AG08395 (cell line): ENCODE results near the gene RBMS2.
A peak's percentile ranks its signal among the peaks of the same experiment; 100 is the strongest.
"Not testable (repeated sequence)": the region's sequence is repeated elsewhere in the genome, so short reads cannot be mapped to it uniquely, and the experiment has no call there.

Experiments used
- DNase-seq: peaks from one replicate; pipeline ENCODE4 v3.0.0; 2012; ENCODE audit warnings: mixed read lengths, low spot score

RBMS2 gene, protein sequence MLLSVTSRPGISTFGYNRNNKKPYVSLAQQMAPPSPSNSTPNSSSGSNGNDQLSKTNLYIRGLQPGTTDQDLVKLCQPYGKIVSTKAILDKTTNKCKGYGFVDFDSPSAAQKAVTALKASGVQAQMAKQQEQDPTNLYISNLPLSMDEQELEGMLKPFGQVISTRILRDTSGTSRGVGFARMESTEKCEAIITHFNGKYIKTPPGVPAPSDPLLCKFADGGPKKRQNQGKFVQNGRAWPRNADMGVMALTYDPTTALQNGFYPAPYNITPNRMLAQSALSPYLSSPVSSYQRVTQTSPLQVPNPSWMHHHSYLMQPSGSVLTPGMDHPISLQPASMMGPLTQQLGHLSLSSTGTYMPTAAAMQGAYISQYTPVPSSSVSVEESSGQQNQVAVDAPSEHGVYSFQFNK

DNA sequence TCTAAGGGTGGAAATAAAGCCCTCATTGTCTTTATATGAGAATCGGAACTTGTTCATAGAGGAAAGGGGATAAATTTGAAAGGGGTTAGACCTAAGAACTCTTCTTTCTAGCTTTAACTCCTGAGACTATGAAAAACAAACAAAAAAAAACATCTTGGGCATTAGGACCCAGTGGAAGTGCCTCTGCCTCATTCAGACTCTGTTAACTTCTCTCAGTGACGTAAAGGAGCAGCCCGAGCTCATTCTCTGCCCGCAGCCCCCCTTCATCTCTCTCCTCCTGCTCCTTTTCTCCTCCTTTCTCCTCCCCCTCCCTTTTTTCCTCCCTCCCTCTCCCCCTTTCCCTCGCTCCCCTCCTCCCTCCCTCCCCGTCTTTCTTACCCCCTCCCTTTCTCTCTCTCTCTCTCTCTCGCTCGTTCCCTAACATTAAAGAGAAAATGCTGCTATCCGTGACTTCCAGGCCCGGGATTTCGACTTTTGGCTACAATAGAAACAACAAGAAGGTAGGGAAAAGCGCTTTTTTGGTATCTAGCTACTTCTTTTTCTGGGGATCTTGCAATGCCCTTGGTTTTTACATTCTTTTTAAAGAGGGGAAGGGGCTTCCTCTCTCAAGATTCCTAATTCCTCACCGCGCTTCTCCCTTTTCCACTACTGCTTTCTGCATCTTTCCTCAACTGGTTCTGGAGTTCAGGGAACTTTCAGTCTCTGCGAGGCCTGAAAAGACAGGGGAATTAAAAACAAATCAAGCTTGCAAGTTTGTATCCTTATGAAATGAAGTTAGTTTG is at the start of gene RBMS2:
RBMS2 (plus strand) TSS at position 231 of the 782 bp plus-strand sequence; CDS start at position 435, 204 bp downstream.
- DNase-seq = peak; percentile 83

DNA sequence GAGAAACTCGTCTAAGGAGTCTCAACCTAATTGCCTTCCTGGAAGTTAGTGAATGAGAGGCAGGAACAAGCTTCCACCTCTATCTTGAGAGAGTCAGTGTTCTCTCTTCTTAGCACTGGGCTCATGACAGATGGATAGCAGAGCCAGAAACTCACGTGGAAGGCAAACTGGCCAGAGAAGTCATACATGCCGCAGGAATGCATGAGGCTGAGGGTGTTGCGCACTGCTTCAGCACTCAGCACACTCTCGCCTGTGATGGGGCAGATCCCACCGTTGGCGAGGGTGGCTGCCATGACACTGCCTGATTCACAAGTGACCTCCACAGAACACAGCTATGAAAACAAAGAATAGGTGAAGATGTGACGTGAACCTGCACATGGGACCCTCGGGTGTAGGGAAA is 47.2 kb upstream of the RBMS2 start:
- DNase-seq = no peak

DNA sequence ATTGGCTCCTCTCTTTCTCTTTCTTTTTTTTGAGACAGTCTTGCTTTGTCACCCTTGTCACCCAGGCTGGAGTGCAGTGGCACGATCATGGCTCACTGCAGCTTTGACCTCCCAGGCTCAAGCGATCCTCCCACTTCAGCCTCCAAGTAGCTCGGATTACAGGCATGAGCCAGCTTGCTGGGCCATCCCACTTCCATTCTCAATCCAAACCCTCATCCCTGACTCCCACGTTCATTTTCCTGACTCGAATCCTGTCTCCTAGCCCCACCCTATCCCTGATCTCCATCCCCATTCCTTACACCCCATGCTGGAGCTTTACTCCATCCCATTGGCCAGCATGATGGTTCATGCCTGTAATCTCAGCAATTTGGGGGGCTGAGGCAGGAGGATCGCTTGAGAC is 45.5 kb upstream of the RBMS2 start:
- DNase-seq = no peak

DNA sequence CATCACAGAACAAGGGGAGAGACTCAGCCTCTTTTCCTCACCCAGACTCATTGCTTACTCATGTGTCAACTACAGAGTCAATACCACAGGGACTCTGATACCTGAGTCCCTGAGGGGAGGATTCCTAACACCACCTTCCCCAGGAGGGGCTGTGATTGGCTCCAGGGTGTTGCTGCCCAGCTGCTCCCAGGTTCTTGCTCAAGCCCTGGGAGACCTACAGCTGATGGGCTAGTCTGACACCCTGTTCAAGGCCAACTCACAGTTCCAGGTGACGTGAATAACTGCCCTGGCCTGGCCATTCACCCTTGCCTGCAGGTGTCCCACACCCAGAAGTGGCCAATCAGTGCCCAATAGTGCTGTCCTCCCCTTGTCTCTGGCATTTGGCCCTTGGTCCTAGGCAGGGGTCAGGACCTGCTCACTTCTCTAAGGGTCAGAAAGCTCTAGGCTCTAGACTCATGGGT is 44.6 kb upstream of the RBMS2 start:
- no peak for DNase-seq

DNA sequence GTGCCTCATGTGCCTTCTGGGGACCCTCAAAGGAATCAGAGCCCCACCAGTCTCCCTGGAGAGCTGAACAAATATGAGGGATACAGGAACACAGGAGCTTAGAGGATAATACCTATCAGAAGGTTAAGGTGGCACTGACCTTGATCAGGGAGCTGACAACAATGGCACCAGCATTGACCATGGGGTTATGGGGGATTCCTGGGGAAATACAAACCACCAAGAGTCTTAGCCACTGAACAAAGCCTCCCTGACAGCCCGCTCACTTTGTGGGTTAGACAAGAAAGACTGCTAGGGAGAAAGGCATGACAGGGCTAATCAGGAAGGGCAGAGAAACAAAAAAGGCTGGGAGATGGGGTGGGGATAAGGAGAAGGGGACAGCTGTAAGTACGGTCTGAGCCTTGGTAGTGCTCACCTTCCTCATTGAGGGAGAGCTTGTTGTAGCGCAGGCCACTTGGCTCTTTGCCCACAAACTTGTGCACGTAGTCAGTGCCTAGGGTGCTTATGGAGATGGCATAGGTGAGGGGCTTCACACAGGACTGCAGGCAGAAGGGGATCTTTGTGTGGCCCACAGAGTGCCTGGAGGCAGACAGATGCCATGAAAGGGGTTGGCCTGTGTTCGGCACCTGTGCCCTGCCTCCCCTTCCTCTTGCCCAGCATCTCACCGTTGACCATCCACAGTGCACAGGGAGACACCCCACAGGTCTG is 43.9 kb upstream of the RBMS2 start:
- no peak for DNase-seq

DNA sequence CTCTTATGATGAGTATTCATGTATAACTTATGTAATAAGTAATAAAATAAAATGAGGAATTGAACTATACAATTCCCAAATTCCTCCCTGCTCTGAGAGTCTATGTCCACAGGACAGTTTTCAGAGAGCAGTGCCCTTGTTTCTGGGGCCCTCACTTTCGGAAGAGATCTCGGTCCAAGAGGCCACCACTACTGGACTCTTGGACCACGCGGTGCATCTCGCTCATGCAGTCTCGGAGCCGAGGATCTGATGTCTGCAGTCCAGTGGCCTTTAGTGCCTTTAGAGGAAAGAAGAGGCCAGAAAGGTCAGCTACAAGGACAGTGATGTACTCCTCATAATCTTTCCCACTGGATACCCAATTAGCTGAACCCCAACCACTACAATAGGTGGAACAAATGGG is 42.0 kb upstream of the RBMS2 start:
- no peak for DNase-seq

DNA sequence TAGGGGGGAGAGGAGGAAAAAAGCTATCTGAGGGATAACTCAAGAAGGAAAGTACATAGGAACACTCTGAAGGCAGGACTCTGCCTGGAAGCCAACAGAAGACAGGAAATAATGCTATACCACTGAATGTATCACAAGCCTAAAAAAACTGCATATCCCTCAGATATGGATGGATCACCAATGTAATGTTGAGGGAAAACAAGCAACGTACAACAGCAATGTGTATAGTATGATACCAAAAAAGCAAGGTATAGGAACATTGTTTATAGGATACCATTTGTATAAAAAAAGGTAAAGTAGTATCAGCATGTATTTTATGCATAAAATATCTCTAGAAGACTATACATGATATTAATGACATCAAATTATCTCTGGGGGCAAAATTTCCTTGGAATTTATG is 37.1 kb upstream of the RBMS2 start:
- no peak for DNase-seq

DNA sequence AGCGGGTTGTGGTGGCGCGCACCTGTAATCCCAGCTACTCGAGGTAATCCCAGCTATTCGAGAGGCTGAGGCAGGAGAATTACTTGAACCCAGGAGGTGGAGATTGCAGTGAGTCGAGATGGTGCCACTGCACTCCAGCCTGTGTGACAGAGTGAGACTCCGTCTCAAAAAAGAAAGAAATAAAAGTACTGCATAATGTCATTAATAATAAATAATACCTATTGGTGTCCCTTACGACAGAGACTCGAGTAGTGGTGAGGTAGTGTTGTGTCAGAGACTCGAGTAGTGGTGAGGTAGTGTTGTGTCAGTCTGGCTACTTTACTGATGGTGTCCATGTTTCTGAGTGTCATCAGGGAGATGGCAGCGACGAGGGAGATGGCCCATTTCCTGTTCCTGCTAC is 34.9 kb upstream of the RBMS2 start:
- DNase-seq = no peak

DNA sequence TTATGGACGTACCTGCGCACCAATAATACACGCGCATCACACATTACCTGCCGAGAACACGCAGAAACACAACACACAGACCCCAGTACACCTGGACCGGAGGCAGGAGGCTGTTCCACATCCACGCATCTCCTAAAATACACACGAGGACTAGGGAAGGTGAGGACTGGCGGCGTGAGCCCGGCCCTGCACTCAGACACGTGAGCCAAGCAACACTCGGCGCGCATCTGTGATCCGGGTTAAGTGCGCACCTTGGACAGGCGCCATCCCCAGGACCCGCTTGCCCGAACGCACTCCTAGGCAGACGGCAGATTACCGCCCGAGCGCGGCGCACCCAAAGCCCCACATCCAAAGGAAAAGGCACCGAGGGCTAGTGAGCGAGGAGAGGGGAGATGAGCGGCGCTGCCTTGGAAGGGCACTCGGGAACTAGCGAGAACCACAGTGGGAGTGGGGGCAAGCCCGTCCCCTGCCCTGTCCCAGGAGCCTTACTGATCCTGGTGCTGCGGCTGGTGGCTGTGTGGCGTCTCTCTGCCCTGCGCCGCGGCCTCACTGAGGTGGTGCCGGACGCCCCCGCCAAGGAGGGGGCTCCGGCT is 34.1 kb upstream of the RBMS2 start:
- DNase-seq = no peak

DNA sequence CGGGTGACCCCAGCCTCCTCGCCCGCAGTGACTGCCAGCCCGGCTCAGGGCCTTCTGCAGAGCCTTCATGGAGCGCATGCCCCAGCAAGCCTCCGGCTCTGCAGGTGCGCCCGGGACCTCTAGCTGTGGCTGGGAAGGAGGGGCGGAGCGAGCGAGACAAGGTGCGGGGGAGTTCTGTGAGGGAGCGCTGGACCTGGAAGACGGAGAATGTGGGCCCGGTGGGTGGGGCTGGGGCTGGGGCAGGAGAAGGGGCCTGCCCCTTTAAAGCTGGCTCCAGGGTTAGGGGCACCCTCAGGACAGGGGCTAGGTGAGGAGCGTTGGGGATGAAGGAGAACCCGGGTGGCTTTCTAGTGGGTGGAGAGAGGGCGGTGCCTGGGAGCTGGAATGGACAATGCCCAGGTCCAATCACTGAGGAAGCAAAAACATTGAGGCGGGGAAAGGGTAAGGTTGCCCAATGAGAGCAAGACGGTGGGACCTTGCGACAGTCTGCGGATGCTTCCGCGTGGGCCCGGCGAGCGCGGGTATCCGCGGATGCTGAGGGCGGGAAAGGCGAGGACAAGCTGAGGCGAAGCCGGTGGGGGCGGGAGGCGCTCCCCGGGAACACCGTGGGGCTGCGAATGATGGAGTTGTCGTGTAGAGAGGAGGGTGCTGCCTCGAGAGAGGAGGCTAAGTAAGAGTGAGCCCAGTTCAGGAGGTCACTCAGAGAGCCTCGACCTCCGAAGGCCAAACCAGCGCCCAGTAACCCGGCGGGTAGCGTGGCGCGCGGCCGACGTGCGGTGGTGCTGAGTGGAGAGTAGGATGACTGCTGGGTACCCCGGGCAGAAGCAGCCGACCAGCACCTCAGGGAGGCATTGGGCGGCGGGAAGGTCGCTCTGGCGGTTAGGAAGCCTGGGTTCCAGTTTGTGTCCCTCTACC is 33.3 kb upstream of the RBMS2 start, which contains the start of gene GLS2:
GLS2 (minus strand) TSS at position 121 of the 915 bp plus-strand sequence; CDS start at position 78, 43 bp downstream.
- peak; percentile 95 for DNase-seq

DNA sequence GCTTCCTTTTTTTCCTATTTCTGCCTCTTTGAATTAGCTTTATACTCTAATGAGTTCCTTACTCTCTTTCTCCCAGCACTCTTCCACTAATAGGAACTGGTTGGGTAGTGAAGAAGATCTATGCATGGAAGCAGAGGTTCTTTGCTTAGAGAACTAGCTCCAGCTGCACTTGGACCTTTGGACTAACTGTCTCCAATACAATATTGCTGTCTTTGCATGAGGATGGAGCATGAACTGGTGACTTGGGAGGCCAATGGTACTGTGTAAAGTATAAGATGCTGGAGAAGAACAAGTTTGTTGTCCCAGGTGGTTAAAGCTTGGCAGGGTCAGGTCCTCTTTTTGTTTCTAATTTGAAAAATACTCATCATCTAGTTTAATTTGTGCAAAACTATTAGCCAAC is 31.3 kb upstream of the RBMS2 start:
- no peak for DNase-seq

DNA sequence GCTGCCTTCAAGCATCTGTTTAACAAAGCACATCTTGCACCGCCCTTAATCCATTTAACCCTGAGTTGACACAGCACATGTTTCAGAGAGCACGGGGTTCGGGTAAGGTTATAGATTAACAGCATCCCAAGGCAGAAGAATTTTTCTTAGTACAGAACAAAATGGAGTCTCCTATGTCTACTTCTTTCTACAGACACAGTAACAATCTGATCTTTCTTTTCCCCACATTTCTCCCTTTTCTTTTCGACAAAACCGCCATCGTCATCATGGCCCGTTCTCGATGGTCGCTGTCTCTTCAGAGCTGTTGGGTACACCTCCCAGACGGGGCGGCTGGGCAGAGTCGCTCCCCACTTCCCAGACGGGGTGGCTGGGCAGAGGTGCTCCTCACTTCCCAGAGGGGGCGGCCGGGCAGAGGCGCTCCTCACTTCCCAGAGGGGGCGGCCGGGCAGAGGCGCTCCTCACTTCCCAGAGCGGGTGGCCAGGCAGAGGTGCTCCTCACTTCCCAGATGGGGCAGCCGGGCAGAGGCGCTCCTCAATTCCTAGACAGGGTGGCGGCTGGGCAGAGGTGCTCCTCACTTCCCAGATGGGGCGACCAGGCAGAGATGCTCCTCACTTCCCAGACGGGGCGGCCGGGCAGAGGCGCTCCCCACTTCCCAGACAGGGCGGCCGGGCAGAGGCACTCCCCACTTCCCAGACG is 28.1 kb upstream of the RBMS2 start:
- DNase-seq = not testable (repeated sequence)

DNA sequence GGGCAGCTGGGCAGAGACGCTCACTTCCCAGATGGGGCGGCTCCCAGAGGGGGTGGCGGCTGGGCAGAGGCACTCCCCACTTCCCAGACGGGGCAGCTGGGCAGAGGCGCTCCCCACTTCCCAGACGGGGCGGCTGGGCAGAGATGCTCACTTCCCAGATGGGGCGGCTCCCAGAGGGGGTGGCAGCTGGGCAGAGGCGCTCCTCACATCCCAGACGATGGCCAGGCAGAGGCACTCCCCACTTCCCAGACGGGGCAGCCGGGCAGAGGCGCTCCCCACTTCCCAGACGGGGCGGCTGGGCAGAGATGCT is 27.6 kb upstream of the RBMS2 start:
- DNase-seq = not testable (repeated sequence)

DNA sequence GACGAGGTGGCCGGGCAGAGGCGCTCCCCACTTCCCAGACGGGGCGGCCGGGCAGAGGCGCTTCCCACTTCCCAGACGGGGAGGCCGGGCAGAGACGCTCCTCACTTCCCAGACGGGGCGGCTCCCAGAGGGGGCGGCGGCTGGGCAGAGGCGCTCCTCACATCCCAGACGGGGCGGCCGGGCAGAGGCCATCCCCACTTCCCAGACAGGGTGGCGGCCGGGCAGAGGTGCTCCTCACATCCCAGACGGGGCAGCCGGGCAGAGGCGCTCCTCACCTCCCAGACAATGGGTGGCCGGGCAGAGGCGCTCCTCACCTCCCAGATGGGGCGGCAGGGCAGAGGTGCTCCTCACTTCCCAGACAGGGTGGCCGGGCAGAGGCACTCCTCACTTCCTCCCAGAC is 27.1 kb upstream of the RBMS2 start:
- not testable (repeated sequence) for DNase-seq

DNA sequence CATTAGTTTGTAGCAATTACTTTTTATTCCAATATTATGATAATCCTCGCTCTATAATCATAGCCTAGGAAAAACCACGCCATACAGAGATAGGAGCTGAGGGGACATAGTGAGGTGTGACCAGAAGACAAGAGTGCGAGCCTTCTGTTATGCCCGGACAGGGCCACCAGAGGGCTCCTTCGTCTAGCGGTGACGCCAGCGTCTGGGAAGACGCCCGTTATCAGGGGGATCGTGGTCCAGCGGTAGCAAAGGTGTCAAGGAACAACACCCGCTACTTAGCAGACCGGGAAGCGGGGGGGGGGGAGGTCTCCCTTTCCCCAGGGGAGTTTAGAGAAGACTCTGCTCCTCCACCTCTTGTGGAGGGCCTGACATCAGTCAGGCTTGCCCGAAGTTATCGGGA is 24.9 kb upstream of the RBMS2 start:
- not testable (repeated sequence) for DNase-seq

DNA sequence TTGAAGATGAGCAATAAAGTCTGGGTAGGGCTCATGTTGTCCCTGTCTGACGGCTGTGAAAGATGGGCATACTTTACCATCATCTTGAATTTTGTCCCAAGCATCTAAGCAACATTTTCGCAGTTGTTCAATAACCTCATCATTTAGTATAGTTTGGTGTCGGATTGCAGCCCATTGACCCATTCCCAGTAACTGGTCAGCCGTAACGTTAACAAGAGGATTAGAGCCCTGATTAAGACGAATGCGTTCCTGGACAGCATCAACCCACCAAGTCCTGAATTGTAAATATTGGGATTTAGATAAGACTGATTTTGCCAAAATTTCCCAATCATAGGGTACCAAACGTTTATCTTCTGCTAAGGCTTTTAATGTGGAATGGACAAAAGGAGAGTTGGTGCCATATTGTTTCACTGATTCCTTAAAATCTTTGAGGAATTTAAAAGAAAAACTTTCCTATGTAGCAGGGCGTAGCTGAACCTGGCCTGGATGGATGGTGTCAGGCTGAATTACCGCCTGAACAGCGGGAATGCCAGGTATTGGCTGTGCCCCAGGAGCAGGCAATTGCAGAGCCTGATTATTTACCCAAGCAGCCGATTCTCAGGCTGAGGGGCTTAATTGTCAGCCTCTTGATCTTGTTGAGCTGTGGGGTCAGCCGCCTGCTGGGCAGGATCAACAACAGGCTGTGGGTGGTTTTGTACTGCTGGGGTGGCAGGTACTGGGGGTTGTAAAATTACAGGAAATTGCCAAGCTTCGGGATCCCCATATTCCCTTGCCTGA is 23.3 kb upstream of the RBMS2 start:
- not testable (repeated sequence) for DNase-seq

DNA sequence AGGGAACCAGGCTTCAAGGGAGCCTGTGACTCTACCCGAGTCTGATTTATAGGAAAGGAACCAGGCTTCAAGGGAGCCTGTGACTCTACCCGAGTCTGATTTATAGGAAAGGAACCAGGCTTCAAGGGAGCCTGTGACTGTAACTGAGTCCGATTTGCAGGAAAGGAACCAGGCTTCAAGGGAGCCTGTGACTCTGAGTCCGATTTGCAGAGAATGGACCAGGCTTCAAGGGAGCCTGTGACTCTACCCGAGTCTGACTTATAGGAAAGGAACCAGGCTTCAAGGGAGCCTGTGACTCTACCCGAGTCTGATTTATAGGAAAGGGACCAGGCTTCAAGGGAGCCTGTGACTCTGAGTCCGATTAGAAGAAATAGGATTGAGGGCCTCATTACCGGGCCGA is 22.2 kb upstream of the RBMS2 start:
- not testable (repeated sequence) for DNase-seq

DNA sequence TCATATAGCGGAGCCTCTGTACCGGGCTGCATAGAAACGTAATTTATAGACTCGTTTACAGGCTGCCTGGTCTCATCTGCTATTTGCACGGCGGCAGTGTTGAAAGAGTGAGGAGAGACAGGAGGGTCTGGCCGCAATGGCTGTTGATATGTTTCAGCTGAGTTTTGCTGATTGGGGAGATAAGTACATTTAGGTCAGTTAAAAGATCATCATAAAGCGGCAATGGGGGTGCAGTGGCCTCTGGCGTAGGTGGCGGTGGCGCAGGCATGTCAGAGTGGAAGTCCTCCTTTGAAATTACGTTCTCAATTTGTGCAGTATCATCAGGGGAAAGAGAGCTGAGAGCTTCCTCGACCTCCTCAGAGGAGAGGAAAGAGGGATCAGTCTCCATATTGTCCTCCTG is 21.7 kb upstream of the RBMS2 start:
- not testable (repeated sequence) for DNase-seq

DNA sequence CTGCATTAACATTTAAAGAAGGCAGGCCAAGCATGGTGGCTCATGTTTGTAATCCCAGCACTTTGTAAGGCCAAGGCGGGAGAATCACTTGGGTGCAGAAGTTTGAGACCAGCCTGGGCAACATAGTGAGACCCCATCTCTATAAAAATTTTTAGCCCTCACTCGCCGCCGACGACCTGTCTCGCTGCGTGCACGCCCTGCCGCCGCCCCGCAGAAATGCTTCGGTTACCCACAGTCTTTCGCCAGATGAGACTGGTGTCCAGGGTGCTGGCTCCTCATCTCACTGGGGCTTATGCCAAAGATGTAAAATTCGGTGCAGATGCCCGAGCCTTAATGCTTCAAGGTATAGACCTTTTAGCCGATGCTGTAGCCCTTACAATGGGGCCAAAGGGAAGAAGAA is 10.8 kb upstream of the RBMS2 start:
- DNase-seq = no peak

DNA sequence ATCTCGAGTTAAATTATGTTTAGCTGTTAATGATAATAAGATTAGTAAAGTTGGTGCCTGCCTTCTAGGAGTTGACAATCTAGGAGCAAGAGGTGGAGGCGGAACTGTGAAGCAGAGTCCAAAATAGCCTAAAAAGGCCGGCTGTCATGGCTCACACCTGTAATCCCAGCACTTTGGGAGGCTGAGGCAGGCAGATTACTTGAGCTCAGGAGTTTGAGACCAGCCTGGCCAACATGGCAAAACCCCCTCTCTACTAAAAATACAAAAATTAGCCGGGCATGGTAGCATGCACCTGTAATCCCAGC is 7.7 kb upstream of the RBMS2 start:
- DNase-seq = not testable (repeated sequence)
